BLaER1 treated with 17β-estradiol and CSF1 and Interleukin-3, amounts not matched to agents 10 nM and 100 nM (cell line): ENCODE measurements around the gene PHF10.
"Not testable (repeated sequence)": the region's sequence is repeated elsewhere in the genome, so short reads cannot be mapped to it uniquely, and the experiment has no call there.

Experiments used
- H3K27ac ChIP-seq, 11 experiments: shearing (Covaris generic); formaldehyde crosslinking; 2 replicates each; pipeline ENCODE4 v1.8.1; 2022
- H3K27me3 ChIP-seq, 11 experiments: shearing (Covaris generic); formaldehyde crosslinking; 2 replicates each; pipeline ENCODE4 v1.8.1; 2022
- H3K36me3 ChIP-seq, 11 experiments: shearing (Covaris generic); formaldehyde crosslinking; 2 replicates each; pipeline ENCODE4 v1.8.1; 2022
- H3K4me1 ChIP-seq, 10 experiments: shearing (Covaris generic); formaldehyde crosslinking; 2 replicates each; pipeline ENCODE4 v1.8.1; 2022
- H3K4me2 ChIP-seq, 11 experiments: shearing (Covaris generic); formaldehyde crosslinking; 2 replicates each; pipeline ENCODE4 v1.8.1; 2022
- H3K4me3 ChIP-seq, 10 experiments: shearing (Covaris generic); formaldehyde crosslinking; 2 replicates each; pipeline ENCODE4 v1.8.1; 2022
- H3K9ac ChIP-seq, 11 experiments: shearing (Covaris generic); formaldehyde crosslinking; 2 replicates each; pipeline ENCODE4 v1.8.1; 2022
- H3K9me3 ChIP-seq, 11 experiments: shearing (Covaris generic); formaldehyde crosslinking; replicated peaks in 1 of 11; 2 replicates each; pipeline ENCODE4 v1.8.1; 2022
- H4K20me1 ChIP-seq, 11 experiments: shearing (Covaris generic); formaldehyde crosslinking; 2 replicates each; pipeline ENCODE4 v1.8.1; 2022
- Cebpa-rat ChIP-seq, 11 experiments: shearing (Covaris generic); IDR thresholded peaks; 2 replicates each; pipeline ENCODE4 v1.8.1; 2022

PHF10 gene

GRCh38 chr6:169724494-169725124, at the start of gene PHF10:
TSS of gene PHF10 (minus strand) at chr6:169724500. CDS start at chr6:169723931, 569 bp downstream.
- Histone ChIP-seq H3K9me3 (no peaks in the 10 kb centered on the region), H3K27ac (peak within 1 kb of the TSS; percentile 78 to 96 (median 93)), H3K4me2 (peak within 1 kb of the TSS; percentile 84 to 98 (median 96)), H3K4me1 (peaks cover 26 to 43% (median 32%) of the 10 kb centered on the region in 10 experiments), H3K27me3 (no peaks in the 10 kb centered on the region), H3K36me3 (peaks cover 0 to 11% (median 0%) of the 10 kb centered on the region in 11 experiments; a peak in 2 of 22 replicates), H3K9ac (peak within 1 kb of the TSS; percentile 84 to 98 (median 95)), H3K4me3 (peak within 1 kb of the TSS; percentile 77 to 93 (median 86)), H4K20me1 (peaks cover 5 to 41% (median 23%) of the 10 kb centered on the region in 11 experiments; a peak in 17 of 22 replicates)
- no peak for TF ChIP-seq Cebpa-rat (IDR thresholded peaks at IDR 0.05)

GRCh38 chr6:169766921-169767736, 42.8 kb upstream of the PHF10 start:
- H3K36me3 ChIP-seq = peaks cover 62 to 94% (median 79%) of the 10 kb centered on the region in 11 experiments
- no peak for TF ChIP-seq Cebpa-rat (IDR thresholded peaks at IDR 0.05)

DNA sequence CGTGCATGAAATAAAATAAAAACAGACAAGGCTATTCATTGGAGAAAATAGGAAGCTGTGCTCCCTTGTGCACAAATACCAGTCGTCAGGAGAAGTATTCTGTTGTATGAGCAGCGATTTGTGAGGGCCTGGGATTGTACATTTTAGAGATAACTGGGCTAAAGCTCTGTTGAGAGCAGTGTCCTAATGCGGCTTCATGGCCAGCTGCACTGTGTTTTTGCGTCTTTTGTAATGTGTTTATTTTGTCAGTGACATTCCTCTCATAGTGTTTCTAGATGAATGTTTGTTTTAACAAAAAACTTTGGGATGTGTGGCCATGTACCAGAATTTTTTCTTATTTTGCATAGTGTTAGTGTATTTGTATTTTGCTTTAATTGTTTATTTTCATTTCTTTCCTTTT, 41.9 kb upstream of the PHF10 start:
- Histone ChIP-seq H3K27me3 (no peaks in the 10 kb centered on the region), H3K4me1 (no peaks in the 10 kb centered on the region; a peak in 1 of 20 replicates), H3K4me3 (no peak overlapping the region), H3K36me3 (peaks cover 62 to 94% (median 79%) of the 10 kb centered on the region in 11 experiments), H3K9me3 (no peaks in the 10 kb centered on the region), H4K20me1 (no peaks in the 10 kb centered on the region; a peak in 1 of 22 replicates), H3K27ac (no peak overlapping the region; a peak in 1 of 22 replicates), H3K4me2 (no peak overlapping the region), H3K9ac (no peak overlapping the region; a peak in 1 of 22 replicates)
- no peak; a peak in 1 of 22 replicates for TF ChIP-seq Cebpa-rat (IDR thresholded peaks at IDR 0.05)

More at GRCh38 chr6:169766921-169767736, 42.8 kb upstream of the PHF10 start:
- Histone ChIP-seq H4K20me1 (no peaks in the 10 kb centered on the region; a peak in 1 of 22 replicates), H3K9me3 (no peaks in the 10 kb centered on the region), H3K4me2 (no peak overlapping the region), H3K27ac (no peak overlapping the region), H3K4me3 (no peak overlapping the region), H3K9ac (no peak overlapping the region), H3K27me3 (no peaks in the 10 kb centered on the region), H3K4me1 (no peaks in the 10 kb centered on the region; a peak in 1 of 20 replicates)

DNA sequence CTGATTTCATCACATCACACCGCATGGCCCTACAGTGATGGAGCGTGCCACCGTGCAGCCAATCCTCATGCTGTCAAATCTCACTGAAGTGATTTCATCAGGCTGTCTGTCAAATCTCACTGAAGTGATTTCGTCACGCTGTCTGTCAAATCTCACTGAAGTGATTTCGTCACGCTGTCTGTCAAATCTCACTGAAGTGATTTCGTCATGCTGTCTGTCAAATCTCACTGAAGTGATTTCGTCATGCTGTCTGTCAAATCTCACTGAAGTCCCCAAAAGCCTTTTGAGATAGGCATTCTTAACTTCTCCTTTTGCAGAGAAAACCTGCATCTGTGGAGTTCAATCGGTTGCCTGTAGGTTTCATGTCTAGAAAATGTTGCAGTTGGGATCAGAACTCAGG, 41.5 kb upstream of the PHF10 start:
- not testable (repeated sequence) for H3K4me2 ChIP-seq, H3K4me3 ChIP-seq, H3K9me3 ChIP-seq, H3K4me1 ChIP-seq, H3K9ac ChIP-seq, H3K27ac ChIP-seq, H3K27me3 ChIP-seq, H4K20me1 ChIP-seq
- H3K36me3 ChIP-seq = peaks cover 66 to 94% (median 83%) of the 10 kb centered on the region in 11 experiments
- peak in 2 of 11 experiments; percentile 43 to 67; a peak in 5 of 22 replicates for TF ChIP-seq Cebpa-rat (IDR thresholded peaks at IDR 0.05)

DNA sequence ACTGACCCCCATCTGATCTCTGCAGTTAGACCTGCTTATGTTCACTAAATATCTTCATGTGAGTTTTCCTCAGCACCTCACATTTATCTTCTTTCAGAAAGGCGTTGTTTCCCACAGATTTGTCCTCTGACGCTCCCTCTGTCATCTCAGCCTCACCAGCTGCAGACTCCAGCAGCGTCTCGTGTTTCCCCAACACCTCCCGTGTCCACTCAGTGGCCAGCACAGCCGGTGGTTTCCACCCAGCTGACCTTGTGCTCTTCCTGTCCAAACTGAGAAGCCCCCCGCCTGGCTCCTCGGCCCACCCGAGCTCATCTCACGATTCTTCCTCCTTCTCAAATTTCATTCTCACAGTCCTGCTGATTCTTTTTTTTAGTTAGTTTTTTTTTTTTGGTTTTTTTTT, 39.6 kb upstream of the PHF10 start:
- H3K36me3 ChIP-seq = peaks cover 78 to 100% (median 94%) of the 10 kb centered on the region in 11 experiments
- no peak for TF ChIP-seq Cebpa-rat (IDR thresholded peaks at IDR 0.05)
- H4K20me1 ChIP-seq = no peaks in the 10 kb centered on the region; a peak in 1 of 22 replicates
- no peaks in the 10 kb centered on the region for H3K27me3 ChIP-seq
- H3K9me3 ChIP-seq = no peaks in the 10 kb centered on the region
- no peaks in the 10 kb centered on the region; a peak in 1 of 20 replicates for H3K4me1 ChIP-seq
- no peak overlapping the region; a peak in 1 of 22 replicates for H3K27ac ChIP-seq
- H3K4me3 ChIP-seq = no peak overlapping the region
- H3K4me2 ChIP-seq = no peak overlapping the region
- H3K9ac ChIP-seq = no peak overlapping the region

GRCh38 chr6:169763308-169763707, 39.0 kb upstream of the PHF10 start:
- H3K36me3 ChIP-seq = peaks cover 78 to 100% (median 93%) of the 10 kb centered on the region in 11 experiments
- no peak for TF ChIP-seq Cebpa-rat (IDR thresholded peaks at IDR 0.05)
- H3K27me3 ChIP-seq = no peaks in the 10 kb centered on the region
- no peak overlapping the region for H3K4me3 ChIP-seq
- H3K27ac ChIP-seq = no peak overlapping the region
- no peaks in the 10 kb centered on the region; a peak in 1 of 22 replicates for H4K20me1 ChIP-seq
- H3K4me1 ChIP-seq = no peaks in the 10 kb centered on the region; a peak in 1 of 20 replicates
- H3K4me2 ChIP-seq = no peak overlapping the region
- H3K9ac ChIP-seq = no peak overlapping the region; a peak in 1 of 22 replicates
- no peaks in the 10 kb centered on the region for H3K9me3 ChIP-seq

- Histone ChIP-seq H4K20me1 (no peaks in the 10 kb centered on the region), H3K4me1 (peaks cover 14 to 19% (median 17%) of the 10 kb centered on the region in 10 experiments), H3K36me3 (peaks cover 33 to 49% (median 42%) of the 10 kb centered on the region in 11 experiments), H3K27me3 (no peaks in the 10 kb centered on the region), H3K4me3 (no peak overlapping the region), H3K27ac (no peak overlapping the region), H3K9me3 (no peaks in the 10 kb centered on the region), H3K4me2 (no peak overlapping the region), H3K9ac (no peak overlapping the region)
- TF ChIP-seq Cebpa-rat (IDR thresholded peaks at IDR 0.05) = no peak
These were observed 30.9 kb upstream of the PHF10 start for GRCh38 chr6:169755162-169755561.

DNA sequence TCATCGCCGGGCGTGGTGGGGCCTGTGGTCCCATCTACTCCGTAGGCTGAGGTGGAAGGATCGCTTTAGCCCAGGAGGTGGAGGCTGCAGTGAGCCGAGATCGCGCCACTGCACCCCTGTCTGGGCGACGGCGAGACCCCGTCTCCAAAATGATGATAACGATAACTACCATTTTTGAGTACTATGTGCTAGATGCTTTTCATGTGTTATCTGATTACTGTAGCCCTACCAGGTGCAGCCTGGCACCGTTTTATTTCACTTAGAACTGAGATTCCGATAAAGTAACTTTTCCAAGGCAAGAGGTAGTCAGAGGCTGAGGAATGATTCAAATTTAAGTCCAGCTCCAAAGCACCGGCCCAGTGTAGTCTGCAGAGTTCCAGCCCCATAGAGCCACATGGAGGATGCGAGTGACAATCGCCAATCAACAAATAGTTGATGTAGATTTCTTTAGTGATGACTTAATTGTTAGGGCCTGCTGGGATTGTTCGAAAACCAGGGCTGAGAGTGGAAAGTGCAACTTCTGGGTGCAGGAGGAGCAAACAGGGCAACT, 27.8 kb upstream of the PHF10 start:
- peaks cover 6 to 31% (median 14%) of the 10 kb centered on the region in 11 experiments; a peak in 20 of 22 replicates for H3K36me3 ChIP-seq
- H4K20me1 ChIP-seq = no peaks in the 10 kb centered on the region
- peaks cover 17 to 25% (median 22%) of the 10 kb centered on the region in 10 experiments for H3K4me1 ChIP-seq
- peak overlapping the region; percentile 92 to 99 (median 96) for H3K9ac ChIP-seq
- H3K27me3 ChIP-seq = no peaks in the 10 kb centered on the region
- H3K4me3 ChIP-seq = peak overlapping the region; percentile 69 to 86 (median 79)
- no peak for TF ChIP-seq Cebpa-rat (IDR thresholded peaks at IDR 0.05)
- H3K4me2 ChIP-seq = peak overlapping the region; percentile 85 to 97 (median 88)
- H3K9me3 ChIP-seq = no peaks in the 10 kb centered on the region
- H3K27ac ChIP-seq = peak overlapping the region; percentile 93 to 98 (median 96)
